Natural killer cell treated with Interleukin-12 subunit alpha and Interleukin-12 subunit beta and Interleukin-15 and Interleukin-18, amount 100 ng/mL, for 72 hours (primary cell): Measurements from ENCODE around the gene FANCC. TPM values are rescaled to one million over a fixed set of nuclear protein-coding genes. Genes with fewer than 3 reads are reported as not detected.

ENCODE experiments used
- ATAC-seq, 2 donors: fragments of 150-1000 bp; cut with Tn5 transposase in 1 of 2; sonication (Bioruptor Pico), chemical (Tn5 transposase) in 1 of 2; 2 replicates each; pipeline ENCODE4 v1.10.0; 2021
- DNase-seq: peaks from one replicate; pipeline ENCODE4 v3.0.0; 2022; ENCODE audit warnings: low spot score
- H3K27ac Mint-ChIP-seq, 2 donors: 1 replicate in 1 of 2; 2 replicates in 1 of 2; pipeline ENCODE4 v1.8.0; 2022; ENCODE audit warnings: mixed read lengths in 2 of 2, mild to moderate bottlenecking in 1 of 2, moderate library complexity in 1 of 2
- H3K27me3 Mint-ChIP-seq, 2 donors: 1 replicate in 1 of 2; 2 replicates in 1 of 2; pipeline ENCODE4 v1.8.0; 2022; ENCODE audit warnings: mixed read lengths in 2 of 2
- H3K36me3 Mint-ChIP-seq: one replicate; pipeline ENCODE4 v1.8.0; 2022; ENCODE audit warnings: mixed read lengths
- H3K4me1 Mint-ChIP-seq, 2 donors: 1 replicate in 1 of 2; 2 replicates in 1 of 2; pipeline ENCODE4 v1.8.0; 2022; ENCODE audit warnings: low read depth in 2 of 2, mixed read lengths in 2 of 2, mild to moderate bottlenecking in 1 of 2
- H3K4me3 Mint-ChIP-seq: one replicate; pipeline ENCODE4 v1.8.0; 2022; ENCODE audit warnings: mixed read lengths
- H3K9me3 Mint-ChIP-seq: 2 replicates; pipeline ENCODE4 v1.8.0; 2022; ENCODE audit warnings: mixed read lengths
- total RNA-seq, 2 donors: library from RNA; stranded (reverse); gene quantifications; one replicate each; pipeline ENCODE4 v1.2.3, GENCODE V29; 2022

FANCC gene
- total RNA-seq, 2 donors from 2014 or later, result 13.5 to 30.5 TPM

DNA sequence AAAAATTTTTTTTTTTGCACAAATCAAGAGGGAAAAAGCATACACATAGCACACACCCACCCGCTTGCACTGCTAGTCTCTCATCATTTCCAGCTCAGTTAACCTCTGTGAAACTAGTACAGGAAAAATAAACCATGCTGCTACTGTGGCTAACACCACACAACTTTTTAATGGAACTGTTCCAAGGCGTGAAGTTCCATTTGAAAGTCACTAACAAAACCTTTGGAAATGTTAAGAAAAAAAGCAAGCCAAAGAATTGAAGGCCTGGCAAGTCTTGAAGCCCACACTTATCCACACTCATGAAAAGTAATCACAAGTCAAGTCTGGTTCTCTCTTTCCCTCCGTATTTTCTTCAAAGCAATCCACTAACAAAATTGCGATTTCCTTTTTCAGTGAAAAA is 116.3 kb downstream of the FANCC start:
- ATAC-seq, result no peak

DNA sequence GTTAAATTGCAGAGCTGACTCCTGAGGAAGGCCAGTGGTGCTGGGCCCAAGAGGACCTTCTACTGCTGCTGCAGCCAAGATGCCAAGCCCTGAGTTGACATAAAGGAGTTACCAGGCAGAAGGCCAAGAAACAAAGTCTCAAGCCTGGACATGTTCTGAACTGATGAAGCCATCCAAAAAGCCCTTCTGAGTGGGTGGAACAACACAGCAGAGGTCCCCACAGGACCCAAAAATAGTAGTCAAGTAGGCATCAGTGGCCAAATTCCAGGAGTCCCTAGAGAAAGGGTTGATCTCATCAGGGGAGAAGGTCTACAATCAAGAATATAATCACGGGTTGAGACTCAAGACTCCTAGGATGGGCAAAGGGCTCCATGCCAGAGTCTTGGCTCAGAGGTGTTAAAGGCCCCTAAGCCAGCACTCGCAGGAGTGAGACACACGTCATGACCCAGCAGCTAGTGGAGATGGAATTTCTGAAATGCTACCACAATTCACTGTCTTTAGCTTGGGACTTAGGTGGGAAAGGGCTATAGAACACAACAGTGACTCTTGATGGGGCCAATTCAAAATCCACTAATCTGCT is 119.7 kb downstream of the FANCC start:
- DNase-seq, result no peak
- Mint-ChIP-seq H3K27ac (no peak overlapping the region), H3K4me3 (no peak overlapping the region), H3K27me3 (no peaks in the 10 kb centered on the region), H3K36me3 (no peaks in the 10 kb centered on the region), H3K4me1 (no peaks in the 10 kb centered on the region), H3K9me3 (no peaks in the 10 kb centered on the region)
- ATAC-seq, result no peak

More for the DNA sequence above, 116.3 kb downstream of the FANCC start:
- Mint-ChIP-seq H3K4me3 (no peak overlapping the region), H3K4me1 (no peaks in the 10 kb centered on the region), H3K27me3 (no peaks in the 10 kb centered on the region), H3K36me3 (no peaks in the 10 kb centered on the region), H3K9me3 (no peaks in the 10 kb centered on the region), H3K27ac (no peak overlapping the region)
- no peak for DNase-seq

DNA sequence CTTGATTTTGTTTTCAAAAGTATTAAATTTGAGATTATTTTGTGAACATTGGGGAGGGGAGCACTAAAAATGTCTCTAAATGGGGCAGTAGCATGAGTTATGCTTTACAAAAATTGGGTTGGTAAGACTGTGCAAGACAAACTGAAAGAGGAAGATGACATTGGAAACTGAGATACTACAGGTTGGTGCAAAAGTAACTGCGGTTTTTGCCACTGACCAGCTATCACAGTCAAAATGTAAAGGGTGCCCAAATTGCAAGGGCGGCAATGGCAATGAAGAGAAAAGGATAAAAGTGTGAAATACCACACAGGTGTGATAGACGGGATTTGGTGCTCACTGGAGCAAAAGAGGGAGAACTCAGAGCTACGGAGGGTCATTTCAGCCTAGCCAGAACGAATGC is 124.0 kb downstream of the FANCC start:
- H3K27ac Mint-ChIP-seq, result no peak overlapping the region
- DNase-seq (no peak), ATAC-seq (no peak)
- no peaks in the 10 kb centered on the region for H3K9me3 Mint-ChIP-seq
- peaks cover 22 to 24% of the 10 kb centered on the region in 2 donors for H3K4me1 Mint-ChIP-seq
- H3K36me3 Mint-ChIP-seq, result no peaks in the 10 kb centered on the region
- no peak overlapping the region for H3K4me3 Mint-ChIP-seq
- H3K27me3 Mint-ChIP-seq, result no peaks in the 10 kb centered on the region

DNA sequence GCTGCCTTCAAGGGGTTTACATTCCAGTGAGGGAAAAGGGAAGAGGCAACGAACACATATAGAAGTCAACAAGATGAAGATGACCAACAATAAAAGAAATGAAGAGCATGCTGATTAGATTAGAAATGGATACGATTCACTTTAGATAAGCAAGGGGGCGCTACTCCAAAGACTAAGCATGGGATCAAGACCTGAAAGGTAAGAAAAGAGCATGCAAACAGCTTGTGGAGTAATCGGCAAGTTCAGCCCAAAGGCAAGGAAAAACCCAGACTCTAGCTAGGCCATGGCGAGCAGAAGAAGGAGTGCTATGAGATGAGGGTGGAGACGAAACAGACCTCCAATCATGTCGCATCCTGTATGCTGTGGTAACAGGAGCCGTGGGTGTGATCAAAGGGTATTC is 124.4 kb downstream of the FANCC start:
- Mint-ChIP-seq H3K27me3 (no peaks in the 10 kb centered on the region), H3K4me1 (peaks cover 26 to 29% of the 10 kb centered on the region in 2 donors), H3K27ac (no peak overlapping the region), H3K36me3 (no peaks in the 10 kb centered on the region), H3K4me3 (no peak overlapping the region), H3K9me3 (no peaks in the 10 kb centered on the region)
- ATAC-seq (no peak), DNase-seq (no peak)

DNA sequence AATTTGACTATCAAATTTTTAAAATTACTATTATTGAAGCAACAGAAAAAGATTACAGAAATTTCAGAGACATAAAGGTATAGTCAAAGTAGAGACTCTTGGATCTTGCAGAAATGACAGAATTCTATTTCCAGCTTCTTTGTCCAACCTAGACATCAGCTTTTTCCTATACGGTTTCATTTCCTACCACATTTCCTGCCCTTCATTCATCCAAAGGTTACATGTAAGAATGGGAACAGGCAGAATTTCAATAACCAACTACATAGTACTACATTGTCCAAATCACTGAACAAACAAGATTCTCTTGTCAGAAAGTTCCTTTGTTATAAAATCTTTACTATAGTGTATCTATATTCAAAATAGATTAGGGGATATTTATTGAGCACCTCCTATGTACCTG is 124.9 kb downstream of the FANCC start:
- no peaks in the 10 kb centered on the region for H3K36me3 Mint-ChIP-seq
- no peak for DNase-seq
- no peak overlapping the region for H3K27ac Mint-ChIP-seq
- H3K4me3 Mint-ChIP-seq, result no peak overlapping the region
- no peaks in the 10 kb centered on the region for H3K9me3 Mint-ChIP-seq
- peaks cover 28 to 30% of the 10 kb centered on the region in 2 donors for H3K4me1 Mint-ChIP-seq
- H3K27me3 Mint-ChIP-seq, result no peaks in the 10 kb centered on the region
- ATAC-seq, result no peak

DNA sequence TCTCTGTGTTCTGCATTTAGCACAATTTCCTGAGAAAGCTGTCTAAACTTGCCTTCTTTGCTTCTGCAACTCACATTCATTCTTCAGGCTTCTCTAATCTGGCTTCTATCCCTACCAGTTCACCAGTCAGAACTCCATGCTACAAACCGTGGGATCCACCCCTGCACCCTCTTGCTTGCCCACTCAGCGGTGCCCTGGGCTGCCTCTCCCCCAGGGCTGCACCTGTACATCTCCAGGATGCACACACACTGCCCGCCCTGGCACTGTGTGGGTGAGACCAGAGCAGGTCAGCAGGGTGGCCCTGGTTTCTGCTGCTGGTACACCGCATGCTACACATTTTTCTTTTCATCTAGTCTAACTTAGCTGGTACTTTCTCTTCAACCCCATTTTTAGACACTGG is 127.1 kb downstream of the FANCC start:
- Mint-ChIP-seq H3K27ac (peak overlapping the region; percentile 15 to 56), H3K36me3 (no peaks in the 10 kb centered on the region), H3K4me1 (peaks cover 33% of the 10 kb centered on the region in 2 donors), H3K27me3 (no peaks in the 10 kb centered on the region), H3K9me3 (no peaks in the 10 kb centered on the region), H3K4me3 (peak overlapping the region; percentile 31)
- DNase-seq (no peak), ATAC-seq (no peak)

DNA sequence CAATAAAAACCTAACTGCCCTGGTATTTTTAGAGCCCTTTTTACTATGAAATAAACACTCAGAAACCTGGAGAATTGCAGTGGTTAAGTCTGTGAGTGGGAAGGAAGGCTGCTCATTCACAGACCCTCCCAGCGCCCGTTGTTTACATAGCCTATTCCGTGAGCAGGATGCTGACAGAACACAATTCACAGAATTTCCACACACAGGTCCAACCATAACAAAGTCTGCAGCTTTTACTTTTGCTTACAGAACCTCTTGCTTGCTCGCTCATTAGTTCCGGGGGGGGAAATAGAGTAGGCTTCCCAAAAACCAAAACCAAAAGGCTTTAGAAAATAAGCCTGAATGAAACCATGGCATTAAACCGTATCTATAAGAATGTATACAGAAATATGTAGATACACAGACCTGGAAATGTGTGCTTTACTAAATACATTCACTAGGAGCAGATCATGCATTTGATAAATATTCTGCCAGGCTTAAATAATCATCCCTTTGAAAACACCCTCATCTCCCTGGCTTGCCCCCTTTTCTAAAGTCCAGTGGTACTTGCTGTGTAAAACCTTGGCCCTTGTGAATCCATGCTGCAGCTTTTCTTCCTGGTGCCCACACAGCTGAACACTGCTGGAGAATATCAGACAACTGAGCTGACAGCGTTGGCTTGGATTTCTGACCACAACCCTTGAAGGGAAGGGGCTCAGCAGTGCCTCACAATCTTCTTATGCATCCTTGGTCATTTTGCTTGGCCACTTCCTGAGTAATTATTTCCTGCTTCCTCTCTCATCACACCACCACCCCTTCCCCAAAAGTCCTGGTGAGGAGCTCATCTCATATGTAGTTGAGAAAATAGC is 128.0 kb downstream of the FANCC start:
- peak overlapping the region; percentile 31 for H3K4me3 Mint-ChIP-seq
- no peaks in the 10 kb centered on the region for H3K9me3 Mint-ChIP-seq
- no peaks in the 10 kb centered on the region for H3K27me3 Mint-ChIP-seq
- H3K4me1 Mint-ChIP-seq, result peaks cover 33% of the 10 kb centered on the region in 2 donors
- peak overlapping the region; percentile 15 to 56 for H3K27ac Mint-ChIP-seq
- H3K36me3 Mint-ChIP-seq, result no peaks in the 10 kb centered on the region
- DNase-seq, result no peak
- ATAC-seq, result peak; percentile 52 to 69

DNA sequence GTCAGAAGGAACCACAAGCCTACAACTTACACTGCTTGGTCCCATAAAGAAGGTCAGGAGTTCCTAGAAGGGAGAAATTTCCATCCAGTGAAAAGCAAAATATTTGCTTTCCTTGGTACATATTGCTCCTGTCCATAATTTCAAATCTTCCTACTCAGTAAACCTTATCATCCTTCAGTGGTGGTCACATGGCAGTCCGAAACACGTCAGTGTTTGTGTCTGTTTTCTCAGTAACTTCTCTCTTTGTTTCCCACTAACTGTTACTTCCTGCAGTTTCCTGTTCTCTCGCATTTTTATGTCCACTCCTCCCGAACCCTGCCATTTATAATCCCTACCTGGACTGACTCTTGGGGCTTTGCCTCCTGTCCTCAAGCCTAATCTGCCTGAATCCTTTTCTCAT is 129.1 kb downstream of the FANCC start:
- no peaks in the 10 kb centered on the region for H3K9me3 Mint-ChIP-seq
- peaks cover 33% of the 10 kb centered on the region in 2 donors for H3K4me1 Mint-ChIP-seq
- ATAC-seq (no peak), DNase-seq (no peak)
- H3K4me3 Mint-ChIP-seq, result peak overlapping the region; percentile 40
- no peaks in the 10 kb centered on the region for H3K36me3 Mint-ChIP-seq
- peak overlapping the region in 1 of 2 donors; percentile 56 for H3K27ac Mint-ChIP-seq
- H3K27me3 Mint-ChIP-seq, result no peaks in the 10 kb centered on the region

DNA sequence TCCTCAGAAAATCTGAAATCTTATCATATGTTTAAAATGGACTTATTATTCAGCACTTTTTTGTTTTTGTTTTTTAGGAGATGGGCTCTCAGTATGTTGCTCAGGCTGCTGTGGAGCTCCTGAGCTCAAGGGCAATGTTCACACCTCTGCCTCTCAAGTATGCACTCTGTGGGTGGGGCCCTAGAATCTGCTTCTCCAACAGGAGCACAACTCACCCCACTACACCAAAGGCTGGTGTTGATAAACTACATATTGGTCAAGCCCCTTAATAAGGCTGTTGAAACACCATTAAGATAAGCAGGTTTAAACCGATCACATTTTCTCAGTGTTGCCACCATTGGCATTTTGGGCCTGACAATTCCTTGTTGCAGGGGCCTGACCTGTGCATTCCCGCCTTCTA is 131.6 kb downstream of the FANCC start:
- peaks cover 29 to 33% of the 10 kb centered on the region in 2 donors for H3K4me1 Mint-ChIP-seq
- no peaks in the 10 kb centered on the region for H3K9me3 Mint-ChIP-seq
- H3K36me3 Mint-ChIP-seq, result no peaks in the 10 kb centered on the region
- no peak for DNase-seq
- no peak for ATAC-seq
- no peak overlapping the region for H3K27ac Mint-ChIP-seq
- no peaks in the 10 kb centered on the region for H3K27me3 Mint-ChIP-seq
- H3K4me3 Mint-ChIP-seq, result no peak overlapping the region

DNA sequence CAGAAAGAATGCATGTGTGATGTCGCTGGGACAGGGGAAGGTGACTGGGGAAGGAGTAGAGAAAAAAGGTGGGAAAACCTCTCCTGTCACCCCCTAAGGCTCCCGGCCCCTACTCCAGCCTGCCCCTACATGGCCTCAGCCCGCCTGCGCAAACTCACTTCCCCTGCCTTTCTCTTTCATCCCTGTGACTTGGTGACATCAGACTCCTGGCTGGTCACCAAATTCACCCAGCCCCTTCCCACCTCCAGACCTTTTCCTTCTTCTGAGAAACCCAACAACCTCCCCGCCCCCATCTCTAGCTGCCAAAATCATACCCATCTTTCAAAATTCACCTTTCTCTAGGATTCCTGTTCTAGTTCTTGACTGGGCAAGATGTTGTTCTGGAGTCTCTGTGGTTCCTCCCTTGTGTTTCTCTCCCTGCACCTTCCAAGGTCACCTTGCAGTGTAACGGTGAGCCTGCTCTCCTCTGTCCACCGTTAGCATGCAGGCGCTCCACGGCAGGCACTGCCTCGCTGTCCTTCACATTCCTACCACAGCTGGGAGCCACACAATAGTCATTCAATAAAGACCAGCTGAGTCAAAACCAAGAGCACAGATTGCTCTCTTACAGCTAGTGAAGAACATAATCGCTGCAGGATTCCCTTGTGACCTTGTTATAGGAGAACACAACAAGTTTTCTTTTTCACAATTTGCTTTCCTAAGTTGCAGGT is 134.5 kb downstream of the FANCC start:
- Mint-ChIP-seq H3K36me3 (no peaks in the 10 kb centered on the region), H3K4me1 (peaks cover 4 to 6% of the 10 kb centered on the region in 2 donors), H3K27ac (no peak overlapping the region)

DNA sequence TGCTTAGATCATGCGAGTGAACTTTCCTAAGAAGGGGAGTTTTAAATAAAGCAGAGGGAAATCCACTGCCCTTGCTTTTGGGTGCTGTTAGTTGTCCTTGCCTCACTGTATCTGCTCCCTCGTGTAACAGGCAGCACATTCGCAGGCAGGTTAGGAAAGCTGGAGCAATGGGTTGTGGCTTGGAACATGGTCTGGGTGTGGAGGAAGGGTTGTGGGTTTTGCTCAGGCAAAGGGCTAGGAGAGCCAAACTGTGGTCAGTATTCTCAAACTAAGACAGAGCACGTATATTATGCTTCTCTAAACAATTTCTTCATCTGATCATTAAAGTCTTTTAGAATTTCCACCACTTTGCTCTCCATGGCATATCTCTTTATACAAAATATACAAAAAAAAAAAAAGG is 135.7 kb downstream of the FANCC start:
- H3K27ac Mint-ChIP-seq, result no peak overlapping the region
- H3K4me3 Mint-ChIP-seq, result no peak overlapping the region
- H3K4me1 Mint-ChIP-seq, result peaks cover 3 to 4% of the 10 kb centered on the region in 2 donors
- no peaks in the 10 kb centered on the region for H3K9me3 Mint-ChIP-seq
- H3K36me3 Mint-ChIP-seq, result no peaks in the 10 kb centered on the region
- DNase-seq, result no peak
- no peaks in the 10 kb centered on the region for H3K27me3 Mint-ChIP-seq
- ATAC-seq, result no peak

More for the DNA sequence above, 134.5 kb downstream of the FANCC start:
- Mint-ChIP-seq H3K9me3 (no peaks in the 10 kb centered on the region), H3K27me3 (no peaks in the 10 kb centered on the region), H3K4me3 (no peak overlapping the region)
- DNase-seq (no peak), ATAC-seq (no peak)

DNA sequence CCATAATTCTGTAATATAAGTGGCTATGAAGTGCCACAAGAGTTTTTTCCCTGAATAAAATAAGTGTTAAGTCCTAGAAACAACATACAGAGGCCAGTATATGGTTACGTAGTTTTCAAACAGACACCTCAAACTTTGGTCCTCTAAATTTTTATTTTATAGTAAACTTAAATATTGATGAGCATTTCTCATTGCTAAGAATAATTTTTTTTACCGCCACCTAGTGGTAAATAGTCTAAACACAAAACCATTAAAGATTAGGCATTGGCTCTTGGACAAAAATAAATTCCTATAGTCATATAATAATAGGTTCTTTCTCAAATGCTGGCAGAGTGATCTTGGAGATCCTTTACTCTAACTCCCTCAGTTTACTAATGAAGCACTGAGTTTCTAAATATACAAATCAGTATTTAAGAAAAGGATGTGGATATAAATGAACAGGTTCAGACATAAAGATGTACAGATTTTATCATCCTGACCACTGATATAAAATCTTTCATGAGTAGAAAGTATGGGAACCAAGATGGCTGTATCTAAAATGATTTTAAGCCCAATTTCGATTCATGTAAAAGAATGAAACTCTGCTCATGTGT is 136.2 kb downstream of the FANCC start:
- Mint-ChIP-seq H3K4me1 (peaks cover 2 to 3% of the 10 kb centered on the region in 2 donors), H3K27me3 (no peaks in the 10 kb centered on the region), H3K36me3 (no peaks in the 10 kb centered on the region), H3K4me3 (no peak overlapping the region), H3K27ac (no peak overlapping the region), H3K9me3 (no peaks in the 10 kb centered on the region)
- no peak for DNase-seq
- no peak for ATAC-seq

DNA sequence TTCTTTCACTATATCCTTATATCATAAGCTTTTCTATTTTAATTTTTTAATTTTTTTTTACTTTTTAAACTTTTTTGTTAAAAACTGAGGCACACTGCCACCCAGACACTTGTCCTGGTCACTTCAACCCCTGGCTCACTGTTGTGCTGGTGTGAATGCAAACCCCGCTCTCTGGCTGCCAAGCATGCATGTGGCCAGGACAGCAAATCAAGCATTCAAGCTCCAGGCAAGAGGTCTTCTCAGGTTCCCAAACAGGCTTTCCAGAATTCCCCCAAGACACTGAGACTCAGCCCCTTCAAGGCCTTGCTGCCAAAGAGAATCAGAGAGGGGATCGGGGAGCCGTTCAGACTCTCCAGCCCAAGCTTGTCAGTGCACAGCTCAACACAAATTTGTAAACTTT is 139.9 kb downstream of the FANCC start:
- Mint-ChIP-seq H3K36me3 (no peaks in the 10 kb centered on the region), H3K27me3 (no peaks in the 10 kb centered on the region), H3K9me3 (no peaks in the 10 kb centered on the region), H3K27ac (no peak overlapping the region), H3K4me1 (no peaks in the 10 kb centered on the region), H3K4me3 (no peak overlapping the region)
- DNase-seq (no peak), ATAC-seq (no peak)
